Stimulated activated effector memory CD8-positive, alpha-beta T cell treated with anti-CD3 and anti-CD28 coated beads, Interleukin-12 subunit alpha, Interleukin-12 subunit beta, amount 100 ng/mL, for 72 hours (primary cell): ENCODE data around the gene CFHR2.
"Not testable (repeated sequence)": the region's sequence is repeated elsewhere in the genome, so short reads cannot be mapped to it uniquely, and the experiment has no call there.

Experiments
- ATAC-seq: fragments of 150-1000 bp; cut with Tn5 transposase; 2 replicates; pipeline ENCODE4 v1.10.0; 2021
- DNase-seq, 2 donors: peaks; one replicate each; pipeline ENCODE4 v3.0.0; 2021 to 2022; ENCODE audit warnings: low spot score in 2 of 2
- H3K27ac Mint-ChIP-seq: one replicate; pipeline ENCODE4 v1.8.0; 2022; ENCODE audit warnings: mild to moderate bottlenecking, mixed read lengths
- H3K36me3 Mint-ChIP-seq: one replicate; pipeline ENCODE4 v1.8.0; 2022; ENCODE audit warnings: mild to moderate bottlenecking, mixed read lengths
- H3K4me1 Mint-ChIP-seq: one replicate; pipeline ENCODE4 v1.8.0; 2022; ENCODE audit warnings: mixed read lengths
- H3K4me3 Mint-ChIP-seq: one replicate; pipeline ENCODE4 v1.8.0; 2022; ENCODE audit warnings: mild to moderate bottlenecking, mixed read lengths
- H3K9me3 Mint-ChIP-seq: one replicate; pipeline ENCODE4 v1.8.0; 2022; ENCODE audit warnings: mixed read lengths

CFHR2 gene

DNA sequence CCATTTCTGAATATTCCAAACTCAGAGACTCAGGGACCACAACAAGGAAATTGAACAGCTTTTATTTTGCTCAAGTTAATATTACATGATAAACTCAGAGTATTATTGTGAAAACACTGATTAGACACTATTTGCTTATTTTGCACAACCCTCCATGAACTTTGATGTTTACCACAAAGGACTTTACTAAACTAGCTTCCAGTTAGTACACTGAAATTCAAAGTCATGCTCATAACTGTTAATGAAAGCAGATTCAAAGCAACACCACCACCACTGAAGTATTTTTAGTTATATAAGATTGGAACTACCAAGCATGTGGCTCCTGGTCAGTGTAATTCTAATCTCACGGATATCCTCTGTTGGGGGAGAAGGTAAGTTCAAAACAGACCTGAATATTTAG is at the start of gene CFHR2:
CFHR2 (plus strand) TSS at position 171 of the 400 bp plus-strand sequence; CDS start at position 314, 143 bp downstream.
- H3K9me3 Mint-ChIP-seq, H3K4me3 Mint-ChIP-seq, ATAC-seq, H3K27ac Mint-ChIP-seq, H3K4me1 Mint-ChIP-seq, H3K36me3 Mint-ChIP-seq, DNase-seq: not testable (repeated sequence)

DNA sequence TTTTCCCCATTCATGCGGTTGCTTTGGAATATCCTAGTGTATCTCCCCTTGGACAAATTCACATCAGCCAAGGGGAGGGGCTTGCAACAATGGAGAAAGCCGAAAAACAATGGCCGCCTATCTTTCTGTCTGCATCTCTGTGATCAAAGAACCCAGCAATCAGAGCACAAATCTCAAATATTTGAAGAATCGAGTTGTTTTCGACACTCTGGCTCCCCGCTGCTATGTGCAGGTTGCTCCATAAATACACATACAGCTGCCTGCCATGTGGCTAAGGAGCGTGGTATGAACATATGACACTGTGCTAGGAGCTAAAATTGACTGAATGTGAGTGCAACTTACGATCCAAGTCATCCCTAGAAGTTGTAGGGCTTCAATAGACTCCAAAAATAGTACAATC is 47.2 kb upstream of the CFHR2 start:
- H3K4me3 Mint-ChIP-seq, result no peak overlapping the region
- ATAC-seq (no peak), DNase-seq (no peak)
- no peaks in the 10 kb centered on the region for H3K9me3 Mint-ChIP-seq
- no peaks in the 10 kb centered on the region for H3K36me3 Mint-ChIP-seq
- no peak overlapping the region for H3K27ac Mint-ChIP-seq
- H3K4me1 Mint-ChIP-seq, result no peaks in the 10 kb centered on the region

DNA sequence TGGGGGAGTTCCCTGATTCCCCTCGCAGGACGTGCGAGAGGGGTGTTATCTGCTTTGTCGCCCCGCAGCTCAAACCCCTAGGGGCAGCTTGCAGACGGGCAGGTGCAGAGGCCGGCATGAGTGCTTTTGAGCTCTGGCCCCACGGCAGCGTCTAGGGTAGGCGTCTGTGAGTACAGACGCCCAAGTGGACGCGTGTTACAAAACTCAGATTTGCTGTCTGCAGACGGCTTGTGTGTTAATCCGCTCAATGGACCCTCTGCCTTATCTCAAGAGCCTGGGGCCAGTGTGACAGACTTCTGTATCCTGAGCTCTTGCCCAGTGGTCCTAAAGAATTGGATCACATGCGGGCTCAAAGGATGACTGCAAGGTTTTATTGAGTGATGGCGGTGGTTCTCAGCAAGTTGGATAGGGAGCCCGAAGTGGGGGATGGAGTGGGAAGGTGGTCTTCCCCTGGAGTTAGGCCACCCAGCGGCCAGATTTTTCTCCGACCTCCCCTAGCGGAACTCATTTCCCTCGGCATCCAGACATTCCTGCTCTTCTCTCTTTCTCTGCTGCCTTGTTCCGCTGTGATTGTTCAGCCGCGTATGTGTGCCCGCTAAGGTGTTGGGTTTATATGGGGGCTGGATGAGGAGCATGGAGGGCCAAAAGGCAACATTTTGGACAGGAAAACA is 46.2 kb upstream of the CFHR2 start:
- Mint-ChIP-seq H3K4me3 (no peak overlapping the region), H3K27ac (no peak overlapping the region), H3K9me3 (peaks cover 3% of the 10 kb centered on the region), H3K36me3 (no peaks in the 10 kb centered on the region), H3K4me1 (no peaks in the 10 kb centered on the region)
- DNase-seq (no peak), ATAC-seq (no peak)

GRCh38 chr1:196902344-196902743 is 41.2 kb upstream of the CFHR2 start:
- no peak overlapping the region for H3K4me3 Mint-ChIP-seq
- H3K36me3 Mint-ChIP-seq, result no peaks in the 10 kb centered on the region
- DNase-seq, result no peak
- no peak for ATAC-seq
- H3K4me1 Mint-ChIP-seq, result no peaks in the 10 kb centered on the region
- H3K27ac Mint-ChIP-seq, result no peak overlapping the region
- H3K9me3 Mint-ChIP-seq, result peaks cover 3% of the 10 kb centered on the region

DNA sequence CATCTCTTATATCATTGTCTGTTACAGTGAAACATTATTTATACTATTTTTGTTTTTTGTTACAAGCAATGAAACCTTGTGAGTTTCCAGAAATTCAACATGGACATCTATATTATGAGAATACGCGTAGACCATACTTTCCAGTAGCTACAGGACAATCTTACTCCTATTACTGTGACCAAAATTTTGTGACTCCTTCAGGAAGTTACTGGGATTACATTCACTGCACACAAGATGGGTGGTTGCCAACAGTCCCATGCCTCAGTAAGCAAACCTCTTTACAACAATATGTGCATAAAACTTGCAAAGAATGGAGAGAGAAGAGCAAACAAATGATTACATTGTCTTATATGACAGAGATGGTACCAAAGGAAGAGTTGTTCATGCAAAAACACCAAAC is 33.3 kb upstream of the CFHR2 start:
- Mint-ChIP-seq H3K4me1 (no peaks in the 10 kb centered on the region), H3K36me3 (no peaks in the 10 kb centered on the region), H3K27ac (no peak overlapping the region), H3K9me3 (peaks cover 2% of the 10 kb centered on the region), H3K4me3 (no peak overlapping the region)
- ATAC-seq, result no peak
- DNase-seq, result no peak

- ATAC-seq, DNase-seq, H3K27ac Mint-ChIP-seq, H3K9me3 Mint-ChIP-seq, H3K36me3 Mint-ChIP-seq, H3K4me3 Mint-ChIP-seq, H3K4me1 Mint-ChIP-seq: not testable (repeated sequence)
Observed at GRCh38 chr1:196912283-196912682, 31.3 kb upstream of the CFHR2 start.

DNA sequence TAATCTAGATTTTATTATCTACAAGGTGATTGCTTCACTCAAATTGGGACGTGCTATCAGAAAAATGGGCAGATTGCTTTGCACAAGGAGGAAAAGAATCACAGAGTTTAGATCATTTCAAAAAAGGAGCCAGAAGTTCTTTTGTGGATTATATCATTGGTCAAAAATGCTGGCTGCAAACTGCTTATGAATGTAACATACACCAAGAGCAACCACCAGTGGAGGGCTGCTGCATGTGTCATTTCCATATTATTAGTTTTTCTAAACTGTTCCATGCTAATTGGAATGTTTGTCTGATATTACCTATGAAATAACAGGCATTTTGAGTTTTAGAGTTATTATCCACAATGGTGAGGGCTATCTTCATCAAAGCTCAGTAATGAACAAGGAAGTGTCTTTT is 16.7 kb upstream of the CFHR2 start:
- not testable (repeated sequence) for H3K9me3 Mint-ChIP-seq, H3K36me3 Mint-ChIP-seq, H3K27ac Mint-ChIP-seq, H3K4me1 Mint-ChIP-seq, ATAC-seq, H3K4me3 Mint-ChIP-seq, DNase-seq

- not testable (repeated sequence) for ATAC-seq, H3K9me3 Mint-ChIP-seq, H3K4me3 Mint-ChIP-seq, H3K27ac Mint-ChIP-seq, H3K4me1 Mint-ChIP-seq, DNase-seq, H3K36me3 Mint-ChIP-seq
Observed at GRCh38 chr1:196932853-196933252, 10.7 kb upstream of the CFHR2 start.

DNA sequence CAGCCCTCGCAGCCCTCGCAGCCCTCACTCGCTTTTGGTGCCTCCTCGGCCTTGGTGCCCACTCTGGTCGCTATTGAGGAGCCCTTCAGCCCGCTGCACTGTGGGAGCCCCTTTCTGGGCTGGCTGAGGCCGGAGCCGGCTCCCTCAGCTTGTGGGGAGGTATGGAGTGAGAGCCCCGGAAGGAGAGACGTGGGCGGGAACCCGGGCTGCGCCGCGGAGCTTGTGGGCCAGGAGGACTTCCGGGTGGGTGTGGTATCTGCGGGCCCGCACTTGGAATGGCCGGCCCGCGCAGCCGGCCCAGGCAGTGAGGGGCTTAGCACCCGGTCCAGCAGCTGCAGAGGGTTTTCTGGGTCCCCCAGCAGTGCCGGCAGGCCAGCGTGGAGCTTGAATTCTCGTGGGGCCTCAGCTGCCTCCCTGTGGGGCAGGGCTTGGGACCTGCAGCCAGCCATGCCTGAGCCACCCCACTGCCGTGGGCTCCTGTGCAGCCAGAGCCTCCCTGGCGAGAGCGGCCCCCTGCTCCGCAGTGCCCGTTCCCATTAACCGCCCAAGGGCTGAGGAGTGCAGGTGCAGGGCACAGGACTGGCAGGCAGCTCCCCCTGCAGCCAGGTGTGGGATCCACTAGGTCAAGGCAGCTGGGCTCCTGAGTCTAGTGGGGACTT is 9.9 kb upstream of the CFHR2 start:
- H3K4me3 Mint-ChIP-seq, result no peak overlapping the region
- no peaks in the 10 kb centered on the region for H3K9me3 Mint-ChIP-seq
- H3K4me1 Mint-ChIP-seq, result no peaks in the 10 kb centered on the region
- DNase-seq (no peak), ATAC-seq (peak; percentile 40)
- H3K36me3 Mint-ChIP-seq, result no peaks in the 10 kb centered on the region
- no peak overlapping the region for H3K27ac Mint-ChIP-seq

GRCh38 chr1:196941474-196941873 is 2.1 kb upstream of the CFHR2 start:
- H3K27ac Mint-ChIP-seq, H3K4me3 Mint-ChIP-seq, H3K4me1 Mint-ChIP-seq, H3K9me3 Mint-ChIP-seq, ATAC-seq, DNase-seq, H3K36me3 Mint-ChIP-seq: not testable (repeated sequence)

- no peak overlapping the region for H3K4me3 Mint-ChIP-seq
- H3K27ac Mint-ChIP-seq, result no peak overlapping the region
- DNase-seq (no peak), ATAC-seq (no peak)
- no peaks in the 10 kb centered on the region for H3K36me3 Mint-ChIP-seq
- peaks cover 3% of the 10 kb centered on the region for H3K9me3 Mint-ChIP-seq
- no peaks in the 10 kb centered on the region for H3K4me1 Mint-ChIP-seq
Observed at GRCh38 chr1:196951711-196952394, 8.3 kb downstream of the CFHR2 start.

DNA sequence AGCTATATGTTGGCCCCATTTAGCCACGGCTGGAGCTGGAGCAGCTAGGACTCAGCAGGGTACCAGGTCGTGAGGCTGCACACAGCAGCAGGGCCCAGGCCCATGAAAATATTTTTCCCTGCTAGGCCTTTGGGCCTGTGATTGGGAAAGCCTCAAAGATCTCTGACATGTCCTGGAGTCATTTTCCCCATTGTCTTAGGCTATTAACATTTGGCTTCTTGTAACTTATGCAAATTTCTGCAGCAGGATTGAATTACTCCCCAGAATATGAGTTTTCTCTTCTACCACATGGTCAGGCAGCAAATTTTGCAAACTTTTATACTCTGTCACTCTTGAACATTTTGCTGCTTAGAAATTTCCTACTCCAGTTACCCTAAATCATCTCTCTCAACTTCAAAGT is 11.2 kb downstream of the CFHR2 start:
- Mint-ChIP-seq H3K27ac (no peak overlapping the region), H3K4me3 (no peak overlapping the region), H3K9me3 (peaks cover 3% of the 10 kb centered on the region), H3K36me3 (no peaks in the 10 kb centered on the region), H3K4me1 (no peaks in the 10 kb centered on the region)
- no peak for ATAC-seq
- no peak for DNase-seq

GRCh38 chr1:196955926-196956325 is 12.4 kb downstream of the CFHR2 start:
- no peak for DNase-seq
- Mint-ChIP-seq H3K9me3 (peaks cover 3% of the 10 kb centered on the region), H3K27ac (no peak overlapping the region), H3K4me3 (no peak overlapping the region), H3K4me1 (no peaks in the 10 kb centered on the region), H3K36me3 (no peaks in the 10 kb centered on the region)
- ATAC-seq, result no peak

- Mint-ChIP-seq H3K36me3 (no peaks in the 10 kb centered on the region), H3K9me3 (no peaks in the 10 kb centered on the region), H3K27ac (no peak overlapping the region), H3K4me3 (no peak overlapping the region), H3K4me1 (no peaks in the 10 kb centered on the region)
- no peak for ATAC-seq
- DNase-seq, result no peak
Observed at GRCh38 chr1:196960854-196961253, 17.3 kb downstream of the CFHR2 start.

- Mint-ChIP-seq H3K9me3 (no peaks in the 10 kb centered on the region), H3K36me3 (no peaks in the 10 kb centered on the region), H3K4me1 (no peaks in the 10 kb centered on the region), H3K4me3 (no peak overlapping the region), H3K27ac (no peak overlapping the region)
- no peak for DNase-seq
- ATAC-seq, result no peak
Observed at GRCh38 chr1:196970182-196970581, 26.6 kb downstream of the CFHR2 start.

DNA sequence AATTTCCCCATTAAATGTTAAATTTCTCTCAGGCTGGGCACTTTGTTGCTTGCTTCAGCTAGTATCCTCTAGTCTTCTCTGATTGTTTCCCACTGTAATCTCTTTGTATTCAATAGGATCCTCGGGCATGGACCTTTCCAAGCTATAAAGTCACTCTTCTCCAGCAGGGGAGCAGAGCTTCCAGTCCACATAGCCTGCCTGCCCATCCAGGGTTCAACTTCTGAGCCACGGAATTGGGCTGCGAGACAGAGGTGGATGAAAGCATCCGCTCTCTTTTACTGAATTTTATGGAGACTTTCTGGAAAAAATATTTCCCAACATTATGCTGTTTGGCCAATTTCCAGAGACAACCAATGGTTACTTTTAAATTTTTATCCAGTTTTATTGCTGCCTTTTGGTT is 32.7 kb downstream of the CFHR2 start:
- H3K9me3 Mint-ChIP-seq, result no peaks in the 10 kb centered on the region
- H3K27ac Mint-ChIP-seq, result no peak overlapping the region
- no peak for ATAC-seq
- H3K36me3 Mint-ChIP-seq, result no peaks in the 10 kb centered on the region
- no peak for DNase-seq
- H3K4me1 Mint-ChIP-seq, result no peaks in the 10 kb centered on the region
- H3K4me3 Mint-ChIP-seq, result no peak overlapping the region
